Left lung (tissue), 10 donors: ENCODE results near the gene MAP3K7. TPM values are rescaled to one million over a fixed set of nuclear protein-coding genes. Genes with fewer than 3 reads are reported as not detected.

Experiments used
- ATAC-seq: fragments of 200-7000 bp; cut with Tn5 transposase; one replicate; pipeline ENCODE4 v1.9.1; 2020; ENCODE audit warnings: moderate library complexity
- DNase-seq, 4 donors: peaks; one replicate each; pipeline ENCODE4 v3.0.0-alpha.2; 2013 to 2020
- H3K27ac ChIP-seq, 2 donors: fragments of 200-600 bp; sonication (generic) in 1 of 2; one replicate each; pipeline versions ENCODE4 v1.5.0 to v1.8.0; 2020 to 2021
- H3K27me3 ChIP-seq, 2 donors: fragments of 200-600 bp; sonication (generic) in 1 of 2; one replicate each; pipeline versions ENCODE4 v1.5.0 to v1.8.0; 2020 to 2021
- H3K36me3 ChIP-seq, 2 donors: fragments of 200-600 bp; sonication (generic) in 1 of 2; one replicate each; pipeline versions ENCODE4 v1.5.0 to v1.8.0; 2020 to 2021
- H3K4me1 ChIP-seq, 2 donors: fragments of 200-600 bp; one replicate each; pipeline ENCODE4 v1.8.0; 2021
- H3K4me3 ChIP-seq, 2 donors: fragments of 200-600 bp; sonication (generic) in 1 of 2; one replicate each; pipeline versions ENCODE4 v1.5.0 to v1.8.0; 2020 to 2021; ENCODE audit warnings: mild to moderate bottlenecking in 1 of 2
- H3K9me3 ChIP-seq, 2 donors: fragments of 200-600 bp; sonication (generic) in 1 of 2; one replicate each; pipeline versions ENCODE4 v1.5.0 to v1.8.0; 2020 to 2021
- CTCF ChIP-seq, 2 donors: fragments of 200-600 bp; sonication (generic) in 1 of 2; IDR thresholded peaks; one replicate each; pipeline versions ENCODE4 v1.5.0 to v1.8.0; 2021; ENCODE audit warnings: antibody characterized with exemption in 2 of 2
- intact Hi-C, 2 donors: fragments of 100-400 bp; cut with DNase I; formaldehyde crosslinking; loops; one replicate each; pipeline versions ENCODE4 v1.11.2 to v1.14.2; 2022
- polyA plus RNA-seq, 6 donors: library from polyadenylated mRNA; unstranded; fragments of 120-200 nt; gene quantifications; one replicate each; pipeline ENCODE4 v1.2.1, GENCODE V29; 2013; ENCODE audit not compliant: insufficient read length in 6 of 6
- total RNA-seq, 2 donors: library from RNA; stranded (reverse); fragmentation: NEBNext Ultra II Directional; extraction: Animal tissue kit (Norgen Biotek cat#: 25700); gene quantifications; one replicate each; pipeline ENCODE4 v1.2.1, GENCODE V29; 2021
- donor health status: DM: no; HTN: yes; CAD: no.
- donor health status: DM: no; HTN: no; CAD: no.

The MAP3K7 gene
- total and polyA plus RNA-seq, 8 donors: 19.5 to 52.9 (median 45.8) TPM

- intact Hi-C loops: no loop called here
- Histone ChIP-seq H3K27me3 (no peaks in the 10 kb centered on the region), H3K36me3 (peaks cover 0 to 55% of the 10 kb centered on the region in 2 donors), H3K9me3 (no peaks in the 10 kb centered on the region), H3K4me1 (peaks cover 15 to 23% of the 10 kb centered on the region in 2 donors), H3K4me3 (no peak overlapping the region), H3K27ac (no peak overlapping the region)
- ATAC-seq (no peak), DNase-seq (no peak)
- TF ChIP-seq CTCF (IDR thresholded peaks at IDR 0.05): no peak
Measured at GRCh38 chr6:90541221-90541620, 45.7 kb downstream of the MAP3K7 start.

GRCh38 chr6:90538278-90539046 lies 48.4 kb downstream of the MAP3K7 start:
- no peak overlapping the region for H3K4me3 ChIP-seq
- H3K27me3 ChIP-seq: no peaks in the 10 kb centered on the region
- peak in 2 of 4 donors; percentile 5 to 27 for DNase-seq
- intact Hi-C loops: no loop called here
- peak; percentile 76 for ATAC-seq
- H3K9me3 ChIP-seq: no peaks in the 10 kb centered on the region
- no peak for TF ChIP-seq CTCF (IDR thresholded peaks at IDR 0.05)
- peaks cover 15 to 23% of the 10 kb centered on the region in 2 donors for H3K4me1 ChIP-seq
- peaks cover 0 to 41% of the 10 kb centered on the region in 2 donors for H3K36me3 ChIP-seq
- H3K27ac ChIP-seq: peak overlapping the region in 1 of 2 donors; percentile 51

DNA sequence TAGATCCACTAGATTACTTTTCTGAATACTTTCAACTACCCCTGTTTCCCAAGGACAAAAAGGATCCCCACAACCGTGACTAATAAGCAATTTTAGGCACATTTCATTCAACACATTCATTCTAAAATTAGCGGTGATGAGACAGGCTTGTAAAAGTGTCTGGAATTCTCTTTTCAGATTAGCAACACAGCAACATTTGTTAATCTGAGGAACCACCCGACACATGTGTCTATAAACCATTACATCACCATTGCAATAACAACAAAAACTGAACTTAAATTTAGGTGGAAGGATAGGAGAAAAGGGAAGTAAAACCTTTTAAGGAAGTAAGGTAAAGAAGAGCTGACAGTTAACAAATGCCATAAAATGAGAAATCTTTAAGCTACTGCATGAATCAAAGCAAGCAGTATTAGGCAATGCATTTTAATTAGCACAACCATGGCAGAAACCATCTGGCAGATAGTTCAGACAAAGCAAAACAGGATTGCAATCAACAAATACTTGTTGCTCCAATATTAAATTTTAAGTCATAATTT lies 49.1 kb downstream of the MAP3K7 start:
- Histone ChIP-seq H3K4me1 (peaks cover 15 to 23% of the 10 kb centered on the region in 2 donors), H3K4me3 (no peak overlapping the region), H3K36me3 (peaks cover 0 to 41% of the 10 kb centered on the region in 2 donors), H3K9me3 (no peaks in the 10 kb centered on the region), H3K27me3 (no peaks in the 10 kb centered on the region), H3K27ac (peak overlapping the region in 1 of 2 donors; percentile 51)
- peak; percentile 51 for ATAC-seq
- intact Hi-C loops: no loop called here
- no peak for TF ChIP-seq CTCF (IDR thresholded peaks at IDR 0.05)
- DNase-seq: no peak

- no peaks in the 10 kb centered on the region for H3K27me3 ChIP-seq
- peak; percentile 57 for ATAC-seq
- H3K9me3 ChIP-seq: no peaks in the 10 kb centered on the region
- H3K36me3 ChIP-seq: peaks cover 0 to 41% of the 10 kb centered on the region in 2 donors
- H3K4me3 ChIP-seq: no peak overlapping the region
- intact Hi-C loops: no loop called here
- peak overlapping the region; percentile 9 to 51 for H3K27ac ChIP-seq
- peak in 1 of 4 donors; percentile 19 for DNase-seq
- peaks cover 15 to 23% of the 10 kb centered on the region in 2 donors for H3K4me1 ChIP-seq
- no peak for TF ChIP-seq CTCF (IDR thresholded peaks at IDR 0.05)
Measured at GRCh38 chr6:90537027-90537426, 49.8 kb downstream of the MAP3K7 start.

GRCh38 chr6:90536520-90536919 lies 50.4 kb downstream of the MAP3K7 start:
- ATAC-seq (no peak), DNase-seq (no peak)
- intact Hi-C loops: no loop called here
- H3K4me1 ChIP-seq: peaks cover 15 to 23% of the 10 kb centered on the region in 2 donors
- no peak for TF ChIP-seq CTCF (IDR thresholded peaks at IDR 0.05)
- H3K36me3 ChIP-seq: peaks cover 0 to 41% of the 10 kb centered on the region in 2 donors
- H3K27ac ChIP-seq: no peak overlapping the region
- H3K9me3 ChIP-seq: no peaks in the 10 kb centered on the region
- H3K27me3 ChIP-seq: no peaks in the 10 kb centered on the region
- H3K4me3 ChIP-seq: no peak overlapping the region
